Measurements from ENCODE around the gene SNX13. TPM values are rescaled to one million over a fixed set of nuclear protein-coding genes. Genes with fewer than 3 reads are reported as not detected.
A peak's percentile ranks its signal among the peaks of the same experiment; 100 is the strongest.

The SNX13 gene
- total and polyA plus RNA-seq, 2 of the 4 experiments (the other 2 are of a cell fraction), result 9.0 to 24.9 TPM

DNA sequence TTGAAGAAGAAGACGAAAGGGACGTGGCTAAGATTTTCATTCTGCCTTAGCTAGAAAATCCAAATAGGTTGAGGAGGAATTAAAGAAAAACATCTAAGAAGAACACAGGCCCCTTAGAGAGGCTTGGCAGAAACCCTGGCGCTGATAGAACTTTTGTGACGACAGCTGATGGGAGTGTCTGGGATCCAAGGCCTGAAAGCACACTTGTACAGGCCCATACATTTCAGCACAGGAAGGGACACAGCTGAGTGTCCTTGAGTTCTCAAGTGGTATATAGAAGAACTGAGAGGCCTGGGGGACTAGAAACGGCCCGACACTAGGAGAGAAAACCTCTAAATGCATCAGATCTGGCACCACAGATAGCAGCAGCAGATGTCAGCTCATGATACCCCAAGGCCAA lies 47.8 kb upstream of the SNX13 start:
- WGBS, 2 experiments (ENCODE audit: extremely low coverage in 2 of 2, insufficient read length in 1 of 2), result 52% methylated on average over 2 of the region's 6 CpGs; no CpG with 5 or more reads in 1 of the 2 experiments
- no peaks in the 10 kb centered on the region for H3K9me3 ChIP-seq (ENCODE audit: control insufficient read depth, insufficient read depth, low read length)
- in situ Hi-C loops (cut with MboI; ENCODE audit: low sequenced_read_pairs), result no loop called here
- no peak overlapping the region for H3K4ac ChIP-seq (ENCODE audit: low read depth, low read length)
- 0 out of 2 replicates have a peak overlapping the region, but pooled peaks have one; percentile 30 for H2AK5ac ChIP-seq (ENCODE audit: low read depth, low read length)
- H2AK9ac ChIP-seq (replicated peaks; ENCODE audit: low read depth, low read length, poor library complexity), result peak overlapping the region; percentile 33
- no peak overlapping the region for H2AFZ ChIP-seq (replicated peaks; ENCODE audit: low read length, poor library complexity)
- ChIA-PET POLR2A (ENCODE audit: unreplicated experiment) (interaction anchor here (0.6 kb wide), 1 partner anchor 276 kb away, joined by 3 read pairs; no protein-coding TSS in a partner anchor), CTCF (interaction anchor here (0.8 kb wide), 1 partner anchor 12 kb away, joined by 3 read pairs; no protein-coding TSS in a partner anchor)
- peaks cover 2% of the 10 kb centered on the region; the same call in 1 of the 2 replicates for H3K4me1 ChIP-seq (ENCODE audit: control insufficient read depth, insufficient read depth, low read length)
- H3K14ac ChIP-seq (replicated peaks; ENCODE audit: low read depth, low read length), result no peak overlapping the region
- no peak overlapping the region for H3K27ac ChIP-seq (ENCODE audit: insufficient read depth, low read length)
- H3K27me3 ChIP-seq (ENCODE audit: control insufficient read depth, insufficient read depth, low read length), result no peaks in the 10 kb centered on the region
- dilution Hi-C loops (cut with HindIII; ENCODE audit: low sequenced_read_pairs, unreplicated experiment), result no loop called here
- H4K8ac ChIP-seq (ENCODE audit: low read depth in 2 of 2, low read length in 2 of 2), result no peak overlapping the region; a peak in 1 of 4 replicates
- no peak overlapping the region for H3K4me2 ChIP-seq (ENCODE audit: low read depth, low read length)
- TF ChIP-seq, protein P1, sequence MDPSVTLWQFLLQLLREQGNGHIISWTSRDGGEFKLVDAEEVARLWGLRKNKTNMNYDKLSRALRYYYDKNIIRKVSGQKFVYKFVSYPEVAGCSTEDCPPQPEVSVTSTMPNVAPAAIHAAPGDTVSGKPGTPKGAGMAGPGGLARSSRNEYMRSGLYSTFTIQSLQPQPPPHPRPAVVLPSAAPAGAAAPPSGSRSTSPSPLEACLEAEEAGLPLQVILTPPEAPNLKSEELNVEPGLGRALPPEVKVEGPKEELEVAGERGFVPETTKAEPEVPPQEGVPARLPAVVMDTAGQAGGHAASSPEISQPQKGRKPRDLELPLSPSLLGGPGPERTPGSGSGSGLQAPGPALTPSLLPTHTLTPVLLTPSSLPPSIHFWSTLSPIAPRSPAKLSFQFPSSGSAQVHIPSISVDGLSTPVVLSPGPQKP (IDR thresholded peaks at IDR 0.05; ENCODE audit: borderline replicate concordance, low read depth, low read length), result no peak
- TF ChIP-seq POLR2A (IDR thresholded peaks at IDR 0.05; ENCODE audit: low read depth, low read length), result no peak
- TF ChIP-seq RAD21 (IDR thresholded peaks at IDR 0.05; ENCODE audit: low read length), result no peak
- TF ChIP-seq MXI1 (IDR thresholded peaks at IDR 0.05; ENCODE audit: borderline replicate concordance, low read depth, low read length), result no peak
- TF ChIP-seq FOS (IDR thresholded peaks at IDR 0.05; ENCODE audit: low read depth, low read length), result no peak
- TF ChIP-seq, protein P2, sequence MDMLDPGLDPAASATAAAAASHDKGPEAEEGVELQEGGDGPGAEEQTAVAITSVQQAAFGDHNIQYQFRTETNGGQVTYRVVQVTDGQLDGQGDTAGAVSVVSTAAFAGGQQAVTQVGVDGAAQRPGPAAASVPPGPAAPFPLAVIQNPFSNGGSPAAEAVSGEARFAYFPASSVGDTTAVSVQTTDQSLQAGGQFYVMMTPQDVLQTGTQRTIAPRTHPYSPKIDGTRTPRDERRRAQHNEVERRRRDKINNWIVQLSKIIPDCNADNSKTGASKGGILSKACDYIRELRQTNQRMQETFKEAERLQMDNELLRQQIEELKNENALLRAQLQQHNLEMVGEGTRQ (IDR thresholded peaks at IDR 0.05; ENCODE audit: low read depth, low read length), result no peak
- no peak for TF ChIP-seq RCOR1 (IDR thresholded peaks at IDR 0.05; ENCODE audit: insufficient replicate concordance, low read length)
- no peak for TF ChIP-seq BHLHE40 (IDR thresholded peaks at IDR 0.05; ENCODE audit: low read depth, low read length)
- no peak for TF ChIP-seq CEBPB (IDR thresholded peaks at IDR 0.05; ENCODE audit: low read depth, low read length)
- TF ChIP-seq MAZ (IDR thresholded peaks at IDR 0.05; ENCODE audit: borderline replicate concordance, low read depth, low read length), result no peak
- no peak for TF ChIP-seq MAFK (IDR thresholded peaks at IDR 0.05; ENCODE audit: low read depth, low read length)
- H3K9ac ChIP-seq (ENCODE audit: low read depth, low read length), result no peak overlapping the region
- H3K9me1 ChIP-seq (ENCODE audit: insufficient read depth, low read length), result peaks cover 3% of the 10 kb centered on the region; the same call in 1 of the 2 replicates
- H3K56ac ChIP-seq (ENCODE audit: extremely low read depth, insufficient read depth, low read length), result no peak overlapping the region
- 0 out of 3 replicates have a peak overlapping the region, but pooled peaks have one; percentile 27 for H2BK15ac ChIP-seq (ENCODE audit: low read depth, low read length)
- ATAC-seq (ENCODE audit: low read depth) (no peak), DNase-seq (no peak)
- H2BK5ac ChIP-seq (ENCODE audit: low read depth, low read length, poor library complexity, severe bottlenecking), result no peak overlapping the region
- no peak overlapping the region for H3K23ac ChIP-seq (ENCODE audit: low read depth, low read length)
- H4K5ac ChIP-seq (ENCODE audit: low read depth, low read length), result no peak overlapping the region; the same call in 1 of the 2 replicates
- intact Hi-C loops (cut with micrococcal nuclease), result no loop called here
- H3K36me3 ChIP-seq (ENCODE audit: control insufficient read depth, insufficient read depth, low read length), result no peaks in the 10 kb centered on the region
- no peaks in the 10 kb centered on the region for H4K20me1 ChIP-seq (ENCODE audit: insufficient read depth, low read length)
- peak overlapping the region; percentile 26 for H2BK120ac ChIP-seq (ENCODE audit: low read depth, low read length)
- no TSS peak for BruUV-seq (replicated peaks)
- H3K18ac ChIP-seq (ENCODE audit: low read depth, low read length), result no peak overlapping the region
- no peak overlapping the region for H3K4me3 ChIP-seq (ENCODE audit: insufficient read depth, low read depth, low read length)
- peak overlapping the region; percentile 51 for H2BK20ac ChIP-seq (ENCODE audit: low read depth, low read length)
- H3K79me1 ChIP-seq (ENCODE audit: low read depth in 1 of 2, low read length in 2 of 2), result no peaks in the 10 kb centered on the region
- H4K91ac ChIP-seq (ENCODE audit: insufficient read depth, low read depth, low read length), result no peak overlapping the region
